Mesendoderm (in vitro differentiated cells): ENCODE results near the gene PMP22.
A peak's percentile ranks its signal among the peaks of the same experiment; 100 is the strongest.

Source experiments
- DNase-seq: peaks from one replicate; pipeline ENCODE4 v3.0.0; 2013
- H2AK5ac ChIP-seq: 2 replicates; pipeline ENCODE4 v1.6.1; 2013; ENCODE audit warnings: low read length, inconsistent platforms
- H2BK120ac ChIP-seq: 2 replicates; pipeline ENCODE4 v1.6.1; 2013; ENCODE audit warnings: low read depth, mild to moderate bottlenecking, low read length, moderate library complexity, mixed read lengths
- H2BK15ac ChIP-seq: replicated peaks from 2 replicates; pipeline ENCODE4 v1.6.1; 2013; ENCODE audit warnings: low read depth, mild to moderate bottlenecking, moderate library complexity
- H2BK5ac ChIP-seq: 2 replicates; pipeline ENCODE4 v1.6.1; 2013; ENCODE audit warnings: low read length, inconsistent platforms
- H3K18ac ChIP-seq: 2 replicates; pipeline ENCODE4 v1.6.1; 2013; ENCODE audit warnings: mild to moderate bottlenecking, low read length, mixed read lengths
- H3K23ac ChIP-seq: one replicate; pipeline ENCODE4 v1.6.1; 2013; ENCODE audit warnings: low read length
- H3K27ac ChIP-seq: 2 replicates; pipeline ENCODE4 v1.5.1; 2013; ENCODE audit warnings: low read depth, mild to moderate bottlenecking, inconsistent platforms, low read length, moderate library complexity
- H3K27me3 ChIP-seq: 2 replicates; pipeline ENCODE4 v1.6.1; 2013; ENCODE audit warnings: low read length, control low read depth, mild to moderate bottlenecking, inconsistent platforms; ENCODE audit not compliant: insufficient read depth, poor library complexity
- H3K36me3 ChIP-seq: 2 replicates; pipeline ENCODE4 v1.6.1; 2013; ENCODE audit warnings: low read length, inconsistent platforms; ENCODE audit not compliant: control insufficient read depth, insufficient read depth
- H3K4ac ChIP-seq: one replicate; pipeline ENCODE4 v1.6.1; 2013; ENCODE audit warnings: low read depth, mild to moderate bottlenecking, low read length, moderate library complexity
- H3K4me1 ChIP-seq: 2 replicates; pipeline ENCODE4 v1.6.1; 2013; ENCODE audit warnings: low read depth, low read length, inconsistent platforms; ENCODE audit not compliant: control insufficient read depth
- H3K4me2 ChIP-seq: 2 replicates; pipeline ENCODE4 v1.6.1; 2013; ENCODE audit warnings: low read length
- H3K4me3 ChIP-seq: 2 replicates; pipeline ENCODE4 v1.5.1; 2013; ENCODE audit warnings: mild to moderate bottlenecking, low read length
- H3K56ac ChIP-seq: one replicate; pipeline ENCODE4 v1.6.1; 2013; ENCODE audit warnings: low read length
- H3K79me1 ChIP-seq: 2 replicates; pipeline ENCODE4 v1.6.1; 2013; ENCODE audit warnings: low read length, inconsistent platforms
- H3K79me2 ChIP-seq: 2 replicates; pipeline ENCODE4 v1.6.1; 2013; ENCODE audit warnings: mild to moderate bottlenecking, low read length; ENCODE audit not compliant: control insufficient read depth, insufficient read depth
- H3K9ac ChIP-seq: 2 replicates; pipeline ENCODE4 v1.6.1; 2013; ENCODE audit warnings: low read length, inconsistent platforms
- H4K5ac ChIP-seq: one replicate; pipeline ENCODE4 v1.6.1; 2013; ENCODE audit warnings: low read length
- H4K8ac ChIP-seq: one replicate; pipeline ENCODE4 v1.6.1; 2013; ENCODE audit warnings: low read depth, mild to moderate bottlenecking, control low read depth, low read length, moderate library complexity
- WGBS: extraction: QIAGEN DNeasy Blood & Tissue Kit; methylation state at CpG from one replicate; pipeline ENCODE4 v1.1.7; 2013; ENCODE audit warnings: low lambda C conversion rate, missing lambda C conversion rate; ENCODE audit not compliant: insufficient coverage; ENCODE audit errors: extremely low coverage; 5-methylcytosine and 5-hydroxymethylcytosine counted together

Gene PMP22

GRCh38 chr17:15257258-15257788, 7.8 kb downstream of the PMP22 start:
- Histone ChIP-seq H3K56ac (peak overlapping the region; percentile 28), H2AK5ac (no peak overlapping the region), H3K4me2 (peak overlapping the region; percentile 10), H2BK15ac (no peak overlapping the region), H3K79me2 (no peaks in the 10 kb centered on the region), H3K27ac (peak overlapping the region; percentile 15), H3K36me3 (no peaks in the 10 kb centered on the region), H3K23ac (no peak overlapping the region), H3K4me3 (no peak overlapping the region), H4K5ac (no peak overlapping the region), H3K4ac (no peak overlapping the region), H3K79me1 (no peaks in the 10 kb centered on the region), H3K27me3 (peaks cover 11% of the 10 kb centered on the region), H3K4me1 (peaks cover 2% of the 10 kb centered on the region), H2BK5ac (no peak overlapping the region), H4K8ac (no peak overlapping the region), H3K18ac (no peak overlapping the region), H3K9ac (peak overlapping the region; percentile 2), H2BK120ac (no peak overlapping the region)
- DNase-seq = peak; percentile 88
- no CpG with 5 or more reads among the region's 17 CpGs for WGBS

- Histone ChIP-seq H2BK120ac (no peak overlapping the region), H3K4me2 (no peak overlapping the region), H3K79me2 (no peaks in the 10 kb centered on the region), H3K9ac (no peak overlapping the region), H3K27ac (no peak overlapping the region), H3K36me3 (no peaks in the 10 kb centered on the region), H2BK15ac (no peak overlapping the region), H2AK5ac (no peak overlapping the region), H2BK5ac (no peak overlapping the region), H3K4ac (no peak overlapping the region), H3K79me1 (no peaks in the 10 kb centered on the region), H3K4me3 (no peak overlapping the region), H4K8ac (no peak overlapping the region), H4K5ac (no peak overlapping the region), H3K23ac (no peak overlapping the region), H3K4me1 (peaks cover 2% of the 10 kb centered on the region), H3K18ac (no peak overlapping the region), H3K27me3 (peaks cover 6% of the 10 kb centered on the region), H3K56ac (no peak overlapping the region)
- DNase-seq = peak; percentile 63
- WGBS = no CpG with 5 or more reads among the region's 7 CpGs
Measured at GRCh38 chr17:15256689-15257088, 8.4 kb downstream of the PMP22 start.

GRCh38 chr17:15255713-15256454, 9.2 kb downstream of the PMP22 start:
- no peak overlapping the region for H2BK120ac ChIP-seq
- no peak overlapping the region for H2BK15ac ChIP-seq
- H3K79me2 ChIP-seq = no peaks in the 10 kb centered on the region
- no peak overlapping the region for H3K9ac ChIP-seq
- H2BK5ac ChIP-seq = no peak overlapping the region
- no peak overlapping the region for H3K23ac ChIP-seq
- H3K79me1 ChIP-seq = no peaks in the 10 kb centered on the region
- H3K4ac ChIP-seq = no peak overlapping the region
- H3K4me3 ChIP-seq = no peak overlapping the region
- no CpG with 5 or more reads among the region's 13 CpGs for WGBS
- no peaks in the 10 kb centered on the region for H3K36me3 ChIP-seq
- no peaks in the 10 kb centered on the region for H3K4me1 ChIP-seq
- no peak overlapping the region for H2AK5ac ChIP-seq
- no peak overlapping the region for H3K18ac ChIP-seq
- no peak overlapping the region for H3K27ac ChIP-seq
- H3K27me3 ChIP-seq = peaks cover 2% of the 10 kb centered on the region
- H4K8ac ChIP-seq = no peak overlapping the region
- DNase-seq = no peak
- H3K56ac ChIP-seq = peak overlapping the region; percentile 8
- no peak overlapping the region for H4K5ac ChIP-seq
- no peak overlapping the region for H3K4me2 ChIP-seq

GRCh38 chr17:15250135-15250860, 14.8 kb downstream of the PMP22 start:
- no peak overlapping the region for H2BK15ac ChIP-seq
- H4K5ac ChIP-seq = no peak overlapping the region
- no peaks in the 10 kb centered on the region for H3K4me1 ChIP-seq
- no peak overlapping the region for H4K8ac ChIP-seq
- no peaks in the 10 kb centered on the region for H3K36me3 ChIP-seq
- no peak overlapping the region for H3K9ac ChIP-seq
- H3K27ac ChIP-seq = no peak overlapping the region
- no peak for DNase-seq
- no peak overlapping the region for H3K56ac ChIP-seq
- no peak overlapping the region for H3K4me2 ChIP-seq
- no peak overlapping the region for H2BK5ac ChIP-seq
- no peak overlapping the region for H2BK120ac ChIP-seq
- H3K79me2 ChIP-seq = no peaks in the 10 kb centered on the region
- H3K27me3 ChIP-seq = no peaks in the 10 kb centered on the region
- no peak overlapping the region for H3K4me3 ChIP-seq
- H3K18ac ChIP-seq = no peak overlapping the region
- no peak overlapping the region for H3K23ac ChIP-seq
- WGBS = no CpG with 5 or more reads among the region's 11 CpGs
- H2AK5ac ChIP-seq = no peak overlapping the region
- H3K4ac ChIP-seq = no peak overlapping the region
- H3K79me1 ChIP-seq = no peaks in the 10 kb centered on the region

- H2AK5ac ChIP-seq = no peak overlapping the region
- DNase-seq = no peak
- no peak overlapping the region for H4K8ac ChIP-seq
- H3K27ac ChIP-seq = no peak overlapping the region
- H3K9ac ChIP-seq = no peak overlapping the region
- no peak overlapping the region for H4K5ac ChIP-seq
- no peaks in the 10 kb centered on the region for H3K36me3 ChIP-seq
- no peak overlapping the region for H2BK15ac ChIP-seq
- no peaks in the 10 kb centered on the region for H3K79me1 ChIP-seq
- H3K4me2 ChIP-seq = no peak overlapping the region
- no peaks in the 10 kb centered on the region for H3K27me3 ChIP-seq
- no peak overlapping the region for H3K56ac ChIP-seq
- WGBS = no CpG with 5 or more reads among the region's 5 CpGs
- no peak overlapping the region for H3K4me3 ChIP-seq
- H3K4ac ChIP-seq = no peak overlapping the region
- H3K79me2 ChIP-seq = no peaks in the 10 kb centered on the region
- H3K23ac ChIP-seq = no peak overlapping the region
- H2BK120ac ChIP-seq = no peak overlapping the region
- H3K4me1 ChIP-seq = no peaks in the 10 kb centered on the region
- H3K18ac ChIP-seq = no peak overlapping the region
- H2BK5ac ChIP-seq = no peak overlapping the region
Measured at GRCh38 chr17:15249487-15249886, 15.6 kb downstream of the PMP22 start.
